Keratinocyte (primary cell): ENCODE data around the gene TUT1. TPM values are rescaled to one million over a fixed set of nuclear protein-coding genes. Genes with fewer than 3 reads are reported as not detected.

ENCODE experiments used
- DNase-seq: peaks from one replicate; pipeline ENCODE4 v3.0.0-alpha.2; 2011; ENCODE audit warnings: low read depth, missing footprints, low spot score
- FAIRE-seq: peaks from 2 replicates; lab custom pipeline; 2011; peaks lifted over from hg19 to GRCh38; lab: Jason Lieb, UNC
- H2AFZ ChIP-seq: 2 replicates; pipeline ENCODE4 v1.6.0; 2012; ENCODE audit warnings: low read length, control low read depth, inconsistent platforms; ENCODE audit not compliant: control insufficient read depth
- H3K27ac ChIP-seq: 2 replicates; pipeline ENCODE4 v1.5.1; 2011; ENCODE audit warnings: low read length; ENCODE audit not compliant: control insufficient read depth, insufficient read depth
- H3K27me3 ChIP-seq: 3 replicates; pipeline ENCODE4 v1.6.0; 2011; ENCODE audit warnings: low read length; ENCODE audit not compliant: control insufficient read depth, insufficient read depth; ENCODE audit errors: extremely low read depth
- H3K36me3 ChIP-seq, 2 experiments: 2 replicates in 1 of 2; 3 replicates in 1 of 2; pipeline ENCODE4 v1.5.1; 2011; ENCODE audit warnings: low read length in 2 of 2, mild to moderate bottlenecking in 1 of 2; ENCODE audit not compliant: control insufficient read depth in 2 of 2, insufficient read depth in 2 of 2; ENCODE audit errors: extremely low read depth in 1 of 2
- H3K4me1 ChIP-seq: 3 replicates; pipeline ENCODE4 v1.5.1; 2011; ENCODE audit warnings: low read length; ENCODE audit not compliant: control insufficient read depth, insufficient read depth; ENCODE audit errors: extremely low read depth
- H3K4me2 ChIP-seq: 3 replicates; pipeline ENCODE4 v1.6.0; 2011; ENCODE audit warnings: low read depth, low read length; ENCODE audit not compliant: control insufficient read depth, insufficient read depth; ENCODE audit errors: extremely low read depth
- H3K4me3 ChIP-seq, 3 experiments: fragments of 200-600 bp in 1 of 3; sonication (generic) in 1 of 3; 2 replicates in 2 of 3; 3 replicates in 1 of 3; pipeline ENCODE4 v1.5.1; 2011 to 2016; ENCODE audit warnings: low read length in 3 of 3, mild to moderate bottlenecking in 3 of 3, control low read depth in 2 of 3, inconsistent platforms in 1 of 3, low read depth in 1 of 3, mixed read lengths in 1 of 3, mixed run types in 1 of 3, moderate library complexity in 1 of 3; ENCODE audit not compliant: control insufficient read depth in 2 of 3, insufficient read depth in 2 of 3; ENCODE audit errors: extremely low read depth in 1 of 3
- H3K79me2 ChIP-seq: 2 replicates; pipeline ENCODE4 v1.6.0; 2012; ENCODE audit warnings: low read length; ENCODE audit not compliant: control insufficient read depth, insufficient read depth
- H3K9ac ChIP-seq: 3 replicates; pipeline ENCODE4 v1.6.0; 2011; ENCODE audit warnings: low read length; ENCODE audit not compliant: control insufficient read depth, insufficient read depth; ENCODE audit errors: extremely low read depth
- H3K9me1 ChIP-seq: 3 replicates; pipeline ENCODE4 v1.6.0; 2011; ENCODE audit warnings: low read length; ENCODE audit not compliant: control insufficient read depth, insufficient read depth; ENCODE audit errors: extremely low read depth
- H3K9me3 ChIP-seq: 2 replicates; pipeline ENCODE4 v1.5.1; 2012; ENCODE audit warnings: low read depth, low read length; ENCODE audit not compliant: control insufficient read depth
- H4K20me1 ChIP-seq: 3 replicates; pipeline ENCODE4 v1.6.0; 2011; ENCODE audit warnings: low read length; ENCODE audit not compliant: control insufficient read depth, insufficient read depth; ENCODE audit errors: extremely low read depth
- EZH2 ChIP-seq: IDR thresholded peaks from one replicate; pipeline ENCODE4 v1.6.1; 2012; ENCODE audit warnings: inconsistent platforms, mild to moderate bottlenecking, low read length, moderate library complexity
- dilution Hi-C: fragments of 300-500 bp; cut with MboI; formaldehyde crosslinking; loops from one replicate; pipeline ENCODE4 v1.7.0; 2020; ENCODE audit warnings: low sequenced_read_pairs; ENCODE audit not compliant: extremely low pct_ligation_motif_present
- polyA plus RNA-seq, 5 experiments: library from polyadenylated mRNA; depleted of rRNA in 3 of 5; stranded (reverse) in 3 of 5; stranded (forward) in 1 of 5; unstranded in 1 of 5; fragments of >200 nt; gene quantifications; 1 replicate in 1 of 5; 2 replicates in 3 of 5; 3 replicates in 1 of 5; pipeline versions ENCODE4 v1.2.1 to v1.2.3, GENCODE V29; 2011 to 2012; ENCODE audit warnings: missing spikeins in 2 of 5, low read depth in 1 of 5, low replicate concordance in 1 of 5
- TF ChIP-seq, protein P1 (sequence below), 3 experiments: IDR thresholded peaks in 1 of 3; conservative IDR thresholded peaks in 1 of 3; optimal IDR thresholded peaks in 1 of 3; 2 replicates in 2 of 3; 3 replicates in 1 of 3; pipeline versions ENCODE3 to v1.5.1; 2011; ENCODE audit warnings: low read length in 3 of 3, mild to moderate bottlenecking in 3 of 3, moderate library complexity in 2 of 3, control low read depth in 1 of 3, inconsistent platforms in 1 of 3; ENCODE audit not compliant: insufficient read depth in 2 of 3; ENCODE audit errors: extremely low read depth in 1 of 3

Gene TUT1
- polyA plus RNA-seq, 1 donor (not counting 4 experiments of a cell fraction or from before 2014, with no cell fraction given), result 10.5 TPM

DNA sequence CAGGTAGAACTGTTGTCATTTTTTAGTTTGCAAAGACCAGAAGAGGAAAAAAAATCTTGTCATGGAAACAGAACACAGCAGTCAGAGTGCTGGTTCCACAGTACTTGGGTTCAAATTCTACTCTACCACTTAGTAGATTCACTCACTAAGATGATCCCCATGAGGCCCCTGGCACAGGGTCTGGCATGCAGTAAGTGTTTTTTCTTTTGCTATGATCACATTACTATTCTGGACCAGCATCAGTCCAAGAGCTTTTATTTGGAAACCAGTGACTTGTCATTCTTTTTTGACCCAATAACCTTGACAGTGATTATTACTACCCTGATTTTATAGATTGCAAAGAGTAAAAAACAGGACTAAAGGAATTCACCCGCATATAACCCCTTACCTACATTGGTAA lies 21.7 kb downstream of the TUT1 start:
- Histone ChIP-seq H2AFZ (no peak overlapping the region), H3K9me1 (peaks cover 2% of the 10 kb centered on the region), H3K27ac (no peak overlapping the region), H3K4me1 (peaks cover 17% of the 10 kb centered on the region), H3K36me3 (peaks cover 39 to 40% of the 10 kb centered on the region in 2 experiments), H3K27me3 (no peaks in the 10 kb centered on the region), H3K79me2 (peaks cover 87% of the 10 kb centered on the region), H3K4me2 (no peak overlapping the region), H3K9me3 (no peaks in the 10 kb centered on the region), H3K4me3 (no peak overlapping the region), H4K20me1 (peaks cover 24% of the 10 kb centered on the region), H3K9ac (no peak overlapping the region)
- no peak for FAIRE-seq
- dilution Hi-C loops, result no loop called here
- DNase-seq, result no peak
- TF ChIP-seq, protein P1, sequence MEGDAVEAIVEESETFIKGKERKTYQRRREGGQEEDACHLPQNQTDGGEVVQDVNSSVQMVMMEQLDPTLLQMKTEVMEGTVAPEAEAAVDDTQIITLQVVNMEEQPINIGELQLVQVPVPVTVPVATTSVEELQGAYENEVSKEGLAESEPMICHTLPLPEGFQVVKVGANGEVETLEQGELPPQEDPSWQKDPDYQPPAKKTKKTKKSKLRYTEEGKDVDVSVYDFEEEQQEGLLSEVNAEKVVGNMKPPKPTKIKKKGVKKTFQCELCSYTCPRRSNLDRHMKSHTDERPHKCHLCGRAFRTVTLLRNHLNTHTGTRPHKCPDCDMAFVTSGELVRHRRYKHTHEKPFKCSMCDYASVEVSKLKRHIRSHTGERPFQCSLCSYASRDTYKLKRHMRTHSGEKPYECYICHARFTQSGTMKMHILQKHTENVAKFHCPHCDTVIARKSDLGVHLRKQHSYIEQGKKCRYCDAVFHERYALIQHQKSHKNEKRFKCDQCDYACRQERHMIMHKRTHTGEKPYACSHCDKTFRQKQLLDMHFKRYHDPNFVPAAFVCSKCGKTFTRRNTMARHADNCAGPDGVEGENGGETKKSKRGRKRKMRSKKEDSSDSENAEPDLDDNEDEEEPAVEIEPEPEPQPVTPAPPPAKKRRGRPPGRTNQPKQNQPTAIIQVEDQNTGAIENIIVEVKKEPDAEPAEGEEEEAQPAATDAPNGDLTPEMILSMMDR (optimal IDR thresholded peaks at IDR 0.05 in 1 of 3, IDR thresholded peaks at IDR 0.05 in 1 of 3, conservative IDR thresholded peaks at IDR 0.05 in 1 of 3; ENCODE audit: extremely low read depth in 1 of 3, insufficient read depth in 2 of 3, low read length in 3 of 3), result no peak
- TF ChIP-seq EZH2, result no peak

DNA sequence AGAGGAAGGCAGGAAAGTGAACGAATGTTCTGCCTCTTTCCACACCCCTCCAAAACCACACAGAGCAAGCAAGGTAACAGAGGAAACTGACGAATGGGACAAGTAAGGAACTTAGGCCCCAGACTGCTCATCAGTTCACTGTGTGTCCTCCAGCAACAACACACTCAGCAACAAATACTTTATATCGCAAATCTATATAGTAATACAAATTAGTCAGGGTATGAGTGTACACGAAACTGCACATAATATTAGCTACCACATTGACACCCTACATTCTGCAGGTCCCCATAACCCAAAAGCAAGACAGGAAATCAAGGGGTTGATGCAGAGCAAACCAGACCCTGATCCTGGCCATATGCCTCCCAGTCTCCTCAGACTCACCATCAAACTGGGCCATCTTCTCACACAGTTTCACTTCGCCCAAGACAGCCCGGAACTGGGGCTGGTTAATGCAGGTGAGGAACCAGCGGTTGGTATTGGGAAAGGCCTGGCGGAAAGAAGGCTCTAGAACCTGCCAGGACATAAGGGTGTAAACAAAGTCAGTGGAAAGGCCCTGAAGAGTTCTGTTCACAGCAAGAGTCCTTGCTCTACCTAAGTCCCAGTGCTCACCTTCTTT lies 24.2 kb downstream of the TUT1 start:
- FAIRE-seq (no peak), DNase-seq (no peak)
- peaks cover 30% of the 10 kb centered on the region for H4K20me1 ChIP-seq
- peaks cover 82% of the 10 kb centered on the region for H3K79me2 ChIP-seq
- H3K9me3 ChIP-seq, result no peaks in the 10 kb centered on the region
- TF ChIP-seq, protein P1 (optimal IDR thresholded peaks at IDR 0.05 in 1 of 3, IDR thresholded peaks at IDR 0.05 in 1 of 3, conservative IDR thresholded peaks at IDR 0.05 in 1 of 3; ENCODE audit: extremely low read depth in 1 of 3, insufficient read depth in 2 of 3, low read length in 3 of 3), result no peak
- no peak for TF ChIP-seq EZH2
- dilution Hi-C loops, result no loop called here
- H3K4me3 ChIP-seq, result no peak overlapping the region
- no peak overlapping the region for H2AFZ ChIP-seq
- no peak overlapping the region for H3K9ac ChIP-seq
- no peaks in the 10 kb centered on the region for H3K27me3 ChIP-seq
- peaks cover 15% of the 10 kb centered on the region for H3K4me1 ChIP-seq
- H3K4me2 ChIP-seq, result no peak overlapping the region
- peaks cover 39 to 40% of the 10 kb centered on the region in 2 experiments for H3K36me3 ChIP-seq
- H3K9me1 ChIP-seq, result peaks cover 2% of the 10 kb centered on the region
- H3K27ac ChIP-seq, result no peak overlapping the region
